Tibial artery (tissue), 4 donors: ENCODE measurements around the gene CDK9.

ENCODE experiments used
- DNase-seq, 2 donors: peaks; one replicate each; pipeline ENCODE4 v3.0.0-alpha.2; 2019
- H3K27ac ChIP-seq, 2 donors: fragments of 200-600 bp; sonication (generic) in 1 of 2; 1 replicate in 1 of 2; 2 replicates in 1 of 2; pipeline ENCODE4 v1.5.1; 2018 to 2019; ENCODE audit warnings: mild to moderate bottlenecking in 1 of 2
- H3K27me3 ChIP-seq, 2 donors: fragments of 200-600 bp; sonication (generic) in 1 of 2; one replicate each; pipeline versions ENCODE4 v1.5.1 to v1.6.0; 2016 to 2019
- H3K36me3 ChIP-seq, 3 donors: fragments of 200-600 bp; sonication (generic) in 2 of 3; one replicate each; pipeline ENCODE4 v1.5.1; 2016 to 2019; ENCODE audit warnings: mild to moderate bottlenecking in 2 of 3
- H3K4me1 ChIP-seq, 4 donors: fragments of 200-600 bp; sonication (generic) in 2 of 4; 1 replicate in 3 of 4; 2 replicates in 1 of 4; pipeline ENCODE4 v1.5.1; 2016 to 2019
- H3K4me3 ChIP-seq, 2 donors: fragments of 200-600 bp; sonication (generic) in 1 of 2; 1 replicate in 1 of 2; 2 replicates in 1 of 2; pipeline ENCODE4 v1.5.1; 2018 to 2019; ENCODE audit warnings: mild to moderate bottlenecking in 2 of 2
- H3K9me3 ChIP-seq, 3 donors: fragments of 200-600 bp; sonication (generic) in 1 of 3; one replicate each; pipeline ENCODE4 v1.5.1; 2016 to 2019
- CTCF ChIP-seq, 2 experiments: fragments of 200-600 bp in 1 of 2; fragments of 450-650 bp in 1 of 2; IDR thresholded peaks; one replicate each; pipeline ENCODE4 v1.5.1; 2017 to 2019; ENCODE audit warnings: antibody characterized with exemption in 2 of 2, mild to moderate bottlenecking in 1 of 2, moderate library complexity in 1 of 2
- intact Hi-C: fragments of 100-400 bp; cut with DNase I; formaldehyde crosslinking; loops from one replicate; pipeline ENCODE4 v1.15.0; 2023; ENCODE audit warnings: low total_unique reads

Gene CDK9

DNA sequence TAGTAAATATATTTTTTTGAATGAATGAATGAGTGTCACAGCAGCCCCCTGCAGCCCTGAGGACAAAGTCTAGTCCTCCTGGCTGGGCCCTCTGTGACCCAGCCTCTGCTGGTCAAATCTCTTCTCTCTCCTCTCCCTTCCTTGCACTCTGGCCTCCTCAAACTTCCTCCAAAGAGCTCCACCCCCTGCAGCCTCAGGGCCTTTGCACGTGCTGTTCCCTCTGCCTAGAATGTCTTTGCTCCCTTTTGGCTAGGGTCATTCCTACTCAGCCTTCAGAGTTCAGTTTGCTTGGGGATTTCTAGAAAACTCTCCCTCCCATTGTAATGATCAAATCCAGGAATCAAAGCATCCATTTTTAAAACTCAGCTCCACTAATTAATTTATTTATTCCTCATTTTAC lies 20.4 kb upstream of the CDK9 start:
- no peak for DNase-seq
- Histone ChIP-seq H3K4me3 (no peak overlapping the region), H3K4me1 (peaks cover 0 to 9% (median under 1%) of the 10 kb centered on the region in 4 donors), H3K27ac (no peak overlapping the region), H3K27me3 (peaks cover 0 to 40% of the 10 kb centered on the region in 2 donors), H3K36me3 (no peaks in the 10 kb centered on the region), H3K9me3 (no peaks in the 10 kb centered on the region)
- TF ChIP-seq CTCF (IDR thresholded peaks at IDR 0.05): no peak
- intact Hi-C loops: no loop called here

GRCh38 chr9:127767410-127767809 lies 18.4 kb upstream of the CDK9 start:
- peaks cover 0 to 26% of the 10 kb centered on the region in 2 donors for H3K27me3 ChIP-seq
- no peak for TF ChIP-seq CTCF (IDR thresholded peaks at IDR 0.05)
- intact Hi-C loops: no loop called here
- DNase-seq: no peak
- H3K9me3 ChIP-seq: no peaks in the 10 kb centered on the region
- peaks cover 0 to 15% (median 10%) of the 10 kb centered on the region in 4 donors for H3K4me1 ChIP-seq
- H3K36me3 ChIP-seq: no peaks in the 10 kb centered on the region
- no peak overlapping the region for H3K27ac ChIP-seq
- H3K4me3 ChIP-seq: no peak overlapping the region

GRCh38 chr9:127767909-127768331 lies 17.9 kb upstream of the CDK9 start:
- Histone ChIP-seq H3K9me3 (no peaks in the 10 kb centered on the region), H3K27ac (no peak overlapping the region), H3K4me3 (no peak overlapping the region), H3K27me3 (peaks cover 0 to 26% of the 10 kb centered on the region in 2 donors), H3K4me1 (peaks cover 0 to 15% (median 10%) of the 10 kb centered on the region in 4 donors), H3K36me3 (no peaks in the 10 kb centered on the region)
- no peak for DNase-seq
- intact Hi-C loops: no loop called here
- no peak for TF ChIP-seq CTCF (IDR thresholded peaks at IDR 0.05)

DNA sequence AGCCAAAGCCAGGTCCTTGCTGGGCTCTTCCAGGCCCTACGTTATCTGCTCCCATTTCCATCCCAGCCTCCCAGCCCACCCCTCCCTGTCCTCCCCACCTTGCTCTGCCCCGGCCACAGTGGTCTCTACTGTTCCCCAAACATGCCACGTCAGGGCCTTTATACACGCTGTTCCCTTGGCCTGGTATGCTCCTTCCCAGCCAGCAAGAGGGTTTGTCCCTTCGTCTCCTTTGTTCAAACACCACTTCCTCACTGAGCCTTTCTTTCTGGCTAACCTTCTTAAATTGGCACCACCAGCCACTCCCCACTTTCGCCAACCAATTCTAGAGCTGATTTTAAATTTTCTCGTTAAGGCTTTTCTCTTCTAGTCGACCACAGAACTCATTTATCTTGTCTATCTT lies 17.1 kb upstream of the CDK9 start:
- Histone ChIP-seq H3K27ac (no peak overlapping the region), H3K4me1 (peaks cover 0 to 15% (median 10%) of the 10 kb centered on the region in 4 donors)
- intact Hi-C loops: no loop called here

DNA sequence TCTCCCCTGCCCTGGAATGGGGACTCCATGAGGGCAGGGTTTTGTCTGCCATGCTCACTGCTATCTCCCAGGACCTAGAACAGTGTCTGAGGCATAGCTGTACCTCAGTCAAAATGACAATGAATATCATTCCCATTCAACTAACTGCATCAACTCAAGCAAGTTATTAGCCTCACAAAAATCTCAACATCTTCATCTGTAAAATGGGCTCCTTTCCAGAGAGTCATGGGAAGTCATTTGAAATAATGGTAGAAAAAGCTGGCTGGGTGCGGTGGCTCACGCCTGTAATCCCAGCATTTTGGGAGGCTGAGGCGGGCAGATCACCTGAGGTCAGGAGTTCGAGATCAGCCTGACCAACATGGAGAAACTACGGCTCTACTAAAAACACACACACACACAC lies 16.7 kb upstream of the CDK9 start:
- H3K27ac ChIP-seq: no peak overlapping the region
- H3K4me3 ChIP-seq: no peak overlapping the region
- peaks cover 0 to 15% (median 10%) of the 10 kb centered on the region in 4 donors for H3K4me1 ChIP-seq
- no peak for TF ChIP-seq CTCF (IDR thresholded peaks at IDR 0.05)
- intact Hi-C loops: no loop called here
- no peak for DNase-seq
- H3K9me3 ChIP-seq: no peaks in the 10 kb centered on the region
- H3K36me3 ChIP-seq: no peaks in the 10 kb centered on the region
- H3K27me3 ChIP-seq: peaks cover 0 to 21% of the 10 kb centered on the region in 2 donors

More for the DNA sequence above, 17.1 kb upstream of the CDK9 start:
- Histone ChIP-seq H3K27me3 (peaks cover 0 to 25% of the 10 kb centered on the region in 2 donors), H3K4me3 (no peak overlapping the region), H3K9me3 (no peaks in the 10 kb centered on the region), H3K36me3 (no peaks in the 10 kb centered on the region)
- TF ChIP-seq CTCF (IDR thresholded peaks at IDR 0.05): no peak
- no peak for DNase-seq
